Smooth muscle cell (in vitro differentiated cells): Measurements from ENCODE around the gene CALR3. TPM values are rescaled to one million over a fixed set of nuclear protein-coding genes. Genes with fewer than 3 reads are reported as not detected.

Experiments used
- DNase-seq: peaks from one replicate; lab custom pipeline; 2025; ENCODE audit not compliant: unreplicated experiment; lab: John Stamatoyannopoulos, UW
- H2AFZ ChIP-seq: fragments of 200-600 bp; sonication (generic); 2 replicates; pipeline ENCODE4 v1.6.0; 2016; ENCODE audit warnings: antibody characterized with exemption, low read depth, mild to moderate bottlenecking
- H3F3A ChIP-seq: fragments of 200-600 bp; sonication (generic); 2 replicates; pipeline ENCODE4 v1.6.0; 2017; ENCODE audit warnings: antibody characterized with exemption, low read depth
- H3K27ac ChIP-seq: fragments of 200-600 bp; sonication (generic); 2 replicates; pipeline ENCODE4 v1.5.1; 2016; ENCODE audit warnings: low read depth, mild to moderate bottlenecking
- H3K27me3 ChIP-seq: fragments of 200-600 bp; sonication (generic); 2 replicates; pipeline ENCODE4 v1.6.1; 2016; ENCODE audit warnings: low read depth, mild to moderate bottlenecking
- H3K36me3 ChIP-seq: fragments of 200-600 bp; sonication (generic); 2 replicates; pipeline ENCODE4 v1.5.1; 2016; ENCODE audit warnings: low read depth
- H3K4me1 ChIP-seq: fragments of 200-600 bp; sonication (generic); 2 replicates; pipeline ENCODE4 v1.5.1; 2016; ENCODE audit warnings: low read depth
- H3K4me2 ChIP-seq: fragments of 200-600 bp; sonication (generic); 2 replicates; pipeline ENCODE4 v1.6.0; 2016; ENCODE audit warnings: mild to moderate bottlenecking
- H3K4me3 ChIP-seq: fragments of 200-600 bp; sonication (generic); 2 replicates; pipeline ENCODE4 v1.5.1; 2016; ENCODE audit warnings: mild to moderate bottlenecking
- H3K79me2 ChIP-seq: fragments of 200-600 bp; sonication (generic); 2 replicates; pipeline ENCODE4 v1.6.0; 2016; ENCODE audit warnings: low read depth, mild to moderate bottlenecking
- H3K9ac ChIP-seq: fragments of 200-600 bp; sonication (generic); 2 replicates; pipeline ENCODE4 v1.6.0; 2016; ENCODE audit warnings: low read depth
- H3K9me3 ChIP-seq: fragments of 200-600 bp; sonication (generic); replicated peaks from 2 replicates; pipeline ENCODE4 v1.5.1; 2016; ENCODE audit warnings: low read depth
- H4K20me1 ChIP-seq: fragments of 200-600 bp; sonication (generic); 2 replicates; pipeline ENCODE4 v1.6.0; 2016; ENCODE audit warnings: low read depth
- WGBS: methylation state at CpG from one replicate; pipeline ENCODE4 v1.1.7; 2016; ENCODE audit warnings: low lambda C conversion rate; 5-methylcytosine and 5-hydroxymethylcytosine counted together
- polyA plus RNA-seq: library from polyadenylated mRNA; unstranded; fragments of >200 nt; fragmentation: Nextera tagmentation; extraction: Ambion mirVana; gene quantifications from 2 replicates; pipeline ENCODE4 v1.2.1, GENCODE V29; 2016
- total RNA-seq: library from RNA; depleted of rRNA; stranded (reverse); fragments of >200 nt; gene quantifications from 2 replicates; pipeline ENCODE4 v1.2.3, GENCODE V29; 2014
- TF ChIP-seq, protein P1 (sequence below): fragments of 200-600 bp; sonication (generic); IDR thresholded peaks from 2 replicates; pipeline ENCODE4 v1.5.1; 2017; ENCODE audit warnings: borderline replicate concordance, mild to moderate bottlenecking, antibody characterized with exemption; ENCODE audit not compliant: insufficient read depth, poor library complexity, severe bottlenecking

CALR3 gene
- total and polyA plus RNA-seq, 2 experiments from 2014 or later: not detected

DNA sequence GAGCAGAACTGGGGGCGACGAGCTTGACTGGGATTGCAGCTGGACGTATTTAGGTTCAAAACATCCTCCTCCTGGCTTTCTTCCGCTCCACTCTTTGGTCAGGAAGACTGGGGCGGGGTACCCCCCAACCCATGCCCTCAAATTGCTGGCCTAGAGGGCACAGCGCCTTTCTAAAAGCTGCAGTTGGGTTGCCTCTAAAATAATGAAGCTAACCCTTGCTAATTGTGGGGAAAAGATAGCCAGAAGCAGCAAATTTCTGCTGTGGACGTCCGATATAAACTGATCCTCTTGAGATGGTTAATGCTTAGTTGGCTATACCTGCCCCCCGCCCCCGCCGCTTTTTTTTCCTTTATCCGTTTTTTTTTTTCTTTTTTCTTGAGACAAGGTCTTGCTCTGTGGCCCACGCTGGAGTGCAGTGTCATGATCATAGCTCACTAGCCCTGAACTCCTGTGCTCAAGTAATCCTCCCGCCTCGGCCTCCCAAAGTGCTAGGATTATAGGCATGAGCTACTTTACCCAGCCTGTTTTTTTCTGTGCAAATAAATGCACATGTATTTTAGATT is 47.0 kb upstream of the CALR3 start:
- Histone ChIP-seq H2AFZ (no peak overlapping the region), H3K9me3 (no peaks in the 10 kb centered on the region), H3K4me1 (peaks cover 17% of the 10 kb centered on the region), H3F3A (no peaks in the 10 kb centered on the region), H3K27me3 (no peaks in the 10 kb centered on the region), H3K79me2 (peaks cover 63% of the 10 kb centered on the region), H3K36me3 (no peaks in the 10 kb centered on the region), H4K20me1 (peaks cover 37% of the 10 kb centered on the region), H3K9ac (peak overlapping the region; percentile 92), H3K4me2 (peak overlapping the region; percentile 95), H3K4me3 (peak overlapping the region; percentile 92), H3K27ac (peak overlapping the region; percentile 79)
- DNase-seq: no peak
- 6% methylated on average over 15 of the region's 15 CpGs for whole genome bisulfite sequencing
- TF ChIP-seq, protein P1, sequence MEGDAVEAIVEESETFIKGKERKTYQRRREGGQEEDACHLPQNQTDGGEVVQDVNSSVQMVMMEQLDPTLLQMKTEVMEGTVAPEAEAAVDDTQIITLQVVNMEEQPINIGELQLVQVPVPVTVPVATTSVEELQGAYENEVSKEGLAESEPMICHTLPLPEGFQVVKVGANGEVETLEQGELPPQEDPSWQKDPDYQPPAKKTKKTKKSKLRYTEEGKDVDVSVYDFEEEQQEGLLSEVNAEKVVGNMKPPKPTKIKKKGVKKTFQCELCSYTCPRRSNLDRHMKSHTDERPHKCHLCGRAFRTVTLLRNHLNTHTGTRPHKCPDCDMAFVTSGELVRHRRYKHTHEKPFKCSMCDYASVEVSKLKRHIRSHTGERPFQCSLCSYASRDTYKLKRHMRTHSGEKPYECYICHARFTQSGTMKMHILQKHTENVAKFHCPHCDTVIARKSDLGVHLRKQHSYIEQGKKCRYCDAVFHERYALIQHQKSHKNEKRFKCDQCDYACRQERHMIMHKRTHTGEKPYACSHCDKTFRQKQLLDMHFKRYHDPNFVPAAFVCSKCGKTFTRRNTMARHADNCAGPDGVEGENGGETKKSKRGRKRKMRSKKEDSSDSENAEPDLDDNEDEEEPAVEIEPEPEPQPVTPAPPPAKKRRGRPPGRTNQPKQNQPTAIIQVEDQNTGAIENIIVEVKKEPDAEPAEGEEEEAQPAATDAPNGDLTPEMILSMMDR: no peak

DNA sequence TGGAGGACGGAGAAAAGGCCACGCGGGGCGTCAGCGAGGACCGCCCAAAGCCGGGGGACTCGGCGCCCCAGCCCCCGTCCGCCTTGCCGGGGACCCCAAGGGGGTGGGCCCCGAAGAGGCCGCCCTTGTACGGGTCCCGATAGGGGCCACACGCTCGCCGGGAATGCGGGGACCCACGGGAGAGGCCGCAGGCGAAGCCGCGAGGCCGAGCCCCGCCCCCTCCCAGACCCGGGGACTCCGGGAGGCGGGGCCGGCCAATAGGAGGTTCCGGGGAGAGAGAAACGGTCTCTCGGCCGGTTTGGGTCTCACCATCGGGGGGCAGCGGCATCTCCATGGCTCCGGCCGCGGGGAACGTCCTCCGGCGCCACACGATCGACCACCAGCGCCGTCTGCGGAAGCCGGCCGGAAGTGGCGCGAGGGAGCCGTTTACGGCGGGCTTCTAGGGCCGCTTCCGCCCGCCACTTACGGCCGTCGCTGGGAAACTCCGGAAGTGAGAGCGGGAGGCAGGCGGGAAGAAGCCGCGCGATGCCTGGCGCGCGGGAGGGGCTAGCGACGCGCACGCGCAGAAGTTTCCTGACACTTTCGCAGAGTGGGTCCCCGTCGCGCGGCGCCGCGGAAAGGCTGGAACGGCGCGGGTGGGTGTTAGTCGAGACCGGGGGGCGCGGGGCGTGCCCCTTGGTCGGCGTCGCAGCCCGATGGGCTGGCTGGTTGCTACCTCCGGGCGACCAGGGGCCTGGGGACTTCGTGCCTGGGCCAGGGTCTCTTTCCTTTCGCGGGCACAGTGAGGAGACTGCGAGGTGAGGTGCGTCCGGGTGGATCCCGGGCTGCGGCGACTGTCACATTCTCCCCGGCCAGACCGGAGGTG is 46.3 kb upstream of the CALR3 start, which contains the start of gene CHERP:
CHERP (minus strand) TSS at position 393 of the 865 bp plus-strand sequence; CDS start at position 334, 59 bp downstream.
- Histone ChIP-seq H3K4me1 (peaks cover 17% of the 10 kb centered on the region), H3F3A (no peaks in the 10 kb centered on the region), H3K36me3 (no peaks in the 10 kb centered on the region), H3K4me2 (peak within 1 kb of the TSS; percentile 98), H3K27ac (peak within 1 kb of the TSS; percentile 79), H3K27me3 (no peaks in the 10 kb centered on the region), H4K20me1 (peaks cover 44% of the 10 kb centered on the region), H3K79me2 (peaks cover 70% of the 10 kb centered on the region), H3K9me3 (no peaks in the 10 kb centered on the region), H2AFZ (no peak within 1 kb of the TSS), H3K9ac (peak within 1 kb of the TSS; percentile 92), H3K4me3 (peak within 1 kb of the TSS; percentile 92)
- TF ChIP-seq, protein P1: peak; percentile 4
- 1% methylated on average over 97 of the region's 108 CpGs for WGBS
- DNase-seq: peak; percentile 82

DNA sequence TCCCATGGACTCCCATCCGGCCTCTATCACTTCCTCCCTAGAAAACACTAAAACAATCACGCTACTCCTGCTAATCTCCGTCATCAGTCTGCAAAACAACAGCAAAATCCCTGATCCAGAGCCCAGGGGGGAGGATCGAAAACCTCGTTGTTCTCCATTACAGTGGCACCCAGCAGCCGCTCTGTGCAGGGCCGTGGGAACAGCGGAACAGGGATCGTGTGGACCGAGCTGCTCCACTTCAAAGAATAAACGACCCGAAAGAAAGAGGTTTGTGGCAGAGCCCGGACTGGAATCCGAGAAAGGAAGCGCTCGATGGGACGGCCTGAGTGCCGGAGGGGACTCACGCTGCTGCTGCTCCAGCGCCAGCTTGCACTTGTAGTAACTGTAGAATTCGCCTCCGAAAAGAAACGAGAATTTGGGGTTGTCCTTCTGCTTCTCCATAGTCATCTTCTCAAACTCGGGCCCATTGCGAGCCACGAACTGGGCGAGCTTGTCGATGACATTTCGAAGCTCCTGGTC is 45.6 kb upstream of the CALR3 start:
- TF ChIP-seq, protein P1: no peak

More for the DNA sequence above, 45.6 kb upstream of the CALR3 start:
- H3K4me1 ChIP-seq: peaks cover 17% of the 10 kb centered on the region
- H2AFZ ChIP-seq: no peak overlapping the region
- no peaks in the 10 kb centered on the region for H3K27me3 ChIP-seq
- no peak for DNase-seq
- H3K27ac ChIP-seq: peak overlapping the region; percentile 79
- peaks cover 77% of the 10 kb centered on the region for H3K79me2 ChIP-seq
- peak overlapping the region; percentile 92 for H3K9ac ChIP-seq
- peak overlapping the region; percentile 92 for H3K4me3 ChIP-seq
- peak overlapping the region; percentile 98 for H3K4me2 ChIP-seq
- H3K36me3 ChIP-seq: no peaks in the 10 kb centered on the region
- H3K9me3 ChIP-seq: no peaks in the 10 kb centered on the region
- no peaks in the 10 kb centered on the region for H3F3A ChIP-seq
- 6% methylated on average over 29 of the region's 29 CpGs for WGBS
- peaks cover 51% of the 10 kb centered on the region for H4K20me1 ChIP-seq
